Measurements from ENCODE around the gene TUBGCP6. TPM values are rescaled to one million over a fixed set of nuclear protein-coding genes. Genes with fewer than 3 reads are reported as not detected.

TUBGCP6 gene
- 100 to 1,000 TPM in 1 of 4 donors, 10 to 100 TPM in 3; 64.6 to 102 (median 80.3) TPM for total RNA-seq

DNA sequence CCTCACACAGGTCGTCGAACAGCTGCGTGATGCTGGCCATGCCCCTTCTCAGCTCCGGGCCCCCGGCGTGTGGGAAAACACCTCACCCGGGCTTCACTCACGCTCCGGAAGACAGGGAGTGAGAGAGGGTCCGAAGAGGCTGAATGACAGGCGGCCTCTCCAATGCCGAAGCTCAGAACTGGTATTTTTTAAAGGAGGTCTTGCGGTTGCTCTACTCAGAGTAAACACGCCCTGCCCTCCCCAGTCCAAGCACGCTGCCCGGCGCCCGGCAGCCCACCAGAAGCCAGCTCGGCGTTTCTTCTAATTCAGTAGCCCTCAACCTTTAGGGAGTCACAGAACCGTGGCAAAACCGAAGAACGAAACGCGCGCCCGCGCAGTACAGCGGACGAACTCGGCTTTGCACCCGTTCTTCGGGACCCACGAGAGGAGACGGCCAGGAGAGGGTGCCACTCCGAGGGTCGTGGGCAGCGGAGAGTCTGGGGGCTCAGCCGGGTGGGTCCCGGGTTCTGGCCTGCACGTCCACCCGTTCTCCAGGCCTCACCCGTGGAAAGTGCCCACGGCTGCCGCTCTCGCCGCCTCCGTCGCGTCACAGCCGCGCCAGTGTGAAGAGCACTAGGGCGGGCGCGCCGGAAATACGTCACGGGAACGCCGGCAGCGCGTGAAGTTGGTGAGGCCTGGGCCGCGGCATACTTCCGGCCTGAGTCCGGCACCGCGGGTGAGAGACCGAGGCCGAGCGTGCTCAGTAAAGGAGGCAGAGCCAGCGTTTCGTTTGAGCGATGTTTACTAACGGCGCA is at the start of gene TUBGCP6:
TSS of gene TUBGCP6 (minus strand) at position 604 of the 794 bp plus-strand sequence. CDS start at position 40, 564 bp downstream.
- TF ChIP-seq POLR2A (IDR thresholded peaks at IDR 0.05) = peak in 1 of 2 donors; percentile 80
- peak in 4 of 6 experiments; percentile 7 to 27 (median 22) for TF ChIP-seq CTCF (IDR thresholded peaks at IDR 0.05)
- H3K27me3 ChIP-seq = no peaks in the 10 kb centered on the region
- no peaks in the 10 kb centered on the region for H3K9me3 ChIP-seq
- intact Hi-C loops (cut with DNase I) = loop anchor here (10.0 kb wide), 1 partner anchor 260 kb away; the partner anchor contains the start of genes LMF2 and NCAPH2
- H3K4me3 ChIP-seq (replicated peaks in 1 of 3) = peak within 1 kb of the TSS; percentile 77 to 100 (median 86)
- peak; percentile 95 to 96 for DNase-seq
- H3K36me3 ChIP-seq = peaks cover 4% of the 10 kb centered on the region in 2 donors
- WGBS, 2 donors = 0% methylated on average over 19 to 58 of the region's 76 CpGs
- H3K27ac ChIP-seq = peak within 1 kb of the TSS; percentile 46 to 83 (median 68)
- H3K4me1 ChIP-seq = peaks cover 34 to 42% of the 10 kb centered on the region in 2 donors

DNA sequence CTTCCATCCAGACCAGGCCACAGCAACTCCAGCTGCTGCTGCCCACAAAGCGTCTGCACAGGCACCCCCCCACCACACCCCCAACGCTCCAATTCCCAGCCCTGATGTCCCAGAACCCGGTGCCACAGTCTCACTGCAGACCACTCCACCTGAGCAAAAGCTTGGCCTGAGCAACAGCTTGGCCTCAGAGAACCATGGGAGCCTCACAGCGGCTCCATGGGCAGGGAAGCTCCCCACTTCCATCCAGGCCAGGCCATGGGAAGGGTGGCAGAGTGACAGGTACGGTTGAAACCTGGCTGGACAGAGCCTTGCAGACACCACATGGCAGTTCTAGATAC is 49.5 kb upstream of the TUBGCP6 start:
- DNase-seq = no peak
- H3K36me3 ChIP-seq = peaks cover 8 to 11% of the 10 kb centered on the region in 2 donors
- WGBS, 2 donors = 20 to 100% methylated on average over 1 of the region's 5 CpGs
- no peaks in the 10 kb centered on the region for H3K9me3 ChIP-seq
- TF ChIP-seq POLR2A (IDR thresholded peaks at IDR 0.05) (no peak), CTCF (IDR thresholded peaks at IDR 0.05) (no peak)
- peaks cover 75 to 78% of the 10 kb centered on the region in 2 donors for H3K4me1 ChIP-seq
- H3K4me3 ChIP-seq (replicated peaks in 1 of 3) = no peak overlapping the region
- H3K27me3 ChIP-seq = no peaks in the 10 kb centered on the region
- intact Hi-C loops (cut with DNase I) = no loop called here
- H3K27ac ChIP-seq = peak overlapping the region; percentile 82 to 91 (median 84)

DNA sequence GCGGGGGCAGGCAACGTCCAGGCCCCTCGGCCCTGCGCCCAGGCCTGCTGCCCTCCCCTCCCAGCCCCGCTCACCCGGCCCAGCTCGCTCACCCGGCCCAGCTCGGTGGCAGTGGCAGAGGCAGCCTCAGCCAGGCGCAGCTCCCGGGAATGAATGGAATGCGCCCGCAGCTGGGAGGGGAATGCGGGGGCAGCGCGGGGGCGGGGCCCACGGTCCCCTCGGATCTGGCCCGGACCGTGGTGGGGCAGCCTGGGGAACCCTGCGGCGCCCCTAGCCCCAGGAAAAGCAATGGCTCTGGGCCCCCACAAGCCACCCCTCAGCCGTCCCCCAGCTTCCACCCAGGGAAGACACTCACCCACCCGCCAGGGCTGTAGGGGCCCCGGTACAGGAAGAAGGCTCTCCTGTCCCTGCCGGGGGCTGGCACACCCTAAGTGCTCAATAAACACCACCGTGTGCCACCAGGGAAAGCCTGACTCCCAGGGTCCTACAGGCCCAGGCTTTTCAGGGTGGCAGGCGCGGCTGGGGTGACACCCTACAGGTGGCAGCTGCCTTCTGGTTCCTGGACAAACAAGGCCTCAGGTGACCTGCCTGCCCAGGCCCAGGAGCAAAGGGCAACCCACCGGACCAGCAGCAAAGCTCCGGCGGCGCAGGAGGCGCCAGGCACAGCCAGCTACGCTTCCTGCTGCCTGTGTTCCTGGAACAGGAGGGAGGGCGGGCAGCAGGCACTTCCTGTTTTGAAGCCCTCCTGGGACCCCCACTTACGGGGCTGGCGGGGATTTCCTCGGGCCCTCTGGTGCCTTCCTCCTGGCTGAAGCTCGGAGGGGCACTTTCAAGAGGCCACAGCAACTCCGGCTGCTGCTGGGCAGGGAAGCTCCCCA is 48.9 kb upstream of the TUBGCP6 start:
- intact Hi-C loops (cut with DNase I) = no loop called here
- 0 to 35% methylated on average over 12 to 16 of the region's 42 CpGs for WGBS, 2 donors
- peaks cover 14 to 17% of the 10 kb centered on the region in 2 donors for H3K36me3 ChIP-seq
- peak overlapping the region in 1 of 3 donors; percentile 16 for H3K4me3 ChIP-seq (replicated peaks in 1 of 3)
- peak overlapping the region; percentile 82 to 91 (median 84) for H3K27ac ChIP-seq
- no peak for TF ChIP-seq POLR2A (IDR thresholded peaks at IDR 0.05)
- no peak for TF ChIP-seq CTCF (IDR thresholded peaks at IDR 0.05)
- no peaks in the 10 kb centered on the region for H3K9me3 ChIP-seq
- peaks cover 69 to 72% of the 10 kb centered on the region in 2 donors for H3K4me1 ChIP-seq
- no peaks in the 10 kb centered on the region for H3K27me3 ChIP-seq
- peak; percentile 92 to 93 for DNase-seq

DNA sequence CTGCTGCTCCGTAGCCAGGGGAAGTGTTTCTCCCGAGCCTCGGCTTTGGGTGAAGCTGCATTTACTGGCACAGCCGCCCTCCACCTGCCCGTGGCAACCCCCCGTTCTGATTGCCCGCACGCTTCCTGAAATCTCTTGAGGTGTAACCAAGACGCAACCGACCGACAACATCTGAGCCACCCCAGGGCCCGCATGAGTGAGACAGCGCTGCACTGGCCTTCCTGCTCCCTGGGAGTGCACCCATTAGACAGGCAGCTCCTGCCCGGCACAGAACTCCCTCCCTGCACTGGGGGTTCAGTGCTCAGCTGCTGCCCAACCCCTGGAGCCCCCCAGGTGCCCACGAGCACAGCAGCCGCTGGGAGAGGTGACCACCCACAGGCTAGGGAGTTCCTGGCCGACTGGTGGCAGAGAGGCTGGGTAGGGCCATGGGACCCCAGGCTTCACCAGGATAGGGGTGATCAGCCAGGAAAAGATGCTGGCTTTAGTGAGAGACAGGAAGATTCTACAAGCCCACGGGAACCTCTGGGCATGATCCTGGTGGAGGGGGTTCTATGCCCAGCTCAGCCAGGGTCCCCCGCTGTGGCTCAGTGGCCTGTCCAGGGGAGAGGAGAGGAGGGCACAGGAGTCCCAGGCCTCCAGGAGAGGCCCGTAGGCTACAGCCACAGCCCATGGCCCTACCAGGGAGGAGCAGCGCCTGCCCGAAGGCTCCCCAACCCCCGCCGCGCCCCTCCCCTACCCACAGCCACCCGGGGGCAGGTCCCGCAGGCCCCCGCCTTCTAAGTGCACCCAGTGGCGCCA is 48.0 kb upstream of the TUBGCP6 start:
- H3K27me3 ChIP-seq = no peaks in the 10 kb centered on the region
- TF ChIP-seq POLR2A (IDR thresholded peaks at IDR 0.05) = no peak
- TF ChIP-seq CTCF (IDR thresholded peaks at IDR 0.05) = no peak
- peak overlapping the region in 1 of 3 donors; percentile 16 for H3K4me3 ChIP-seq (replicated peaks in 1 of 3)
- 22 to 58% methylated on average over 11 to 12 of the region's 29 CpGs for WGBS, 2 donors
- intact Hi-C loops (cut with DNase I) = no loop called here
- peaks cover 61 to 63% of the 10 kb centered on the region in 2 donors for H3K4me1 ChIP-seq
- peak overlapping the region; percentile 82 to 91 (median 84) for H3K27ac ChIP-seq
- no peaks in the 10 kb centered on the region for H3K9me3 ChIP-seq
- DNase-seq = peak; percentile 70 to 74
- H3K36me3 ChIP-seq = peaks cover 22 to 25% of the 10 kb centered on the region in 2 donors

Data from thyroid gland (tissue), 4 donors.